ENCODE measurements around the gene GZMM. TPM values are rescaled to one million over a fixed set of nuclear protein-coding genes. Genes with fewer than 3 reads are reported as not detected.

GZMM gene
- total and polyA plus RNA-seq, 2 of the 13 experiments (the other 11 are each of a cell fraction or from before 2014, with no cell fraction given) = 0.07 TPM; not detected in 1

- TF ChIP-seq DZIP1 (CRISPR knock-in tag; IDR thresholded peaks at IDR 0.05) (no peak), ZFAT (CRISPR knock-in tag; conservative IDR thresholded peaks at IDR 0.05) (peak; percentile 21; the same call in 1 of the 2 replicates), RELA (CRISPR knock-in tag; IDR thresholded peaks at IDR 0.05) (no peak), ZNF33B (CRISPR knock-in tag; IDR thresholded peaks at IDR 0.05) (0 out of 2 replicates have a peak, but pooled peaks have one; percentile 64), KDM5A (IDR thresholded peaks at IDR 0.05; ENCODE audit: borderline replicate concordance, low read length) (peak; percentile 53; the same call in 1 of the 2 replicates), ZNF256 (CRISPR knock-in tag; conservative IDR thresholded peaks at IDR 0.05) (0 out of 2 replicates have a peak, but pooled peaks have one; percentile 65), MZF1 (CRISPR knock-in tag; IDR thresholded peaks at IDR 0.05; ENCODE audit: borderline replicate concordance) (no peak), FOSL1 (CRISPR knock-in tag; IDR thresholded peaks at IDR 0.05; ENCODE audit: borderline replicate concordance) (no peak), ATAD3A (CRISPR knock-in tag; IDR thresholded peaks at IDR 0.05) (no peak), NKX3-1 (CRISPR knock-in tag; IDR thresholded peaks at IDR 0.05) (peak; percentile 65; the same call in 1 of the 2 replicates), RERE (CRISPR knock-in tag; IDR thresholded peaks at IDR 0.05; ENCODE audit: low read depth) (no peak), ZNF362 (CRISPR knock-in tag; IDR thresholded peaks at IDR 0.05; ENCODE audit: borderline replicate concordance) (no peak), ZNF33A (CRISPR knock-in tag; IDR thresholded peaks at IDR 0.05; ENCODE audit: borderline replicate concordance) (no peak), TAF1 (CRISPR knock-in tag; IDR thresholded peaks at IDR 0.05) (peak; percentile 38; the same call in 1 of the 2 replicates), TRIM24 (CRISPR knock-in tag; IDR thresholded peaks at IDR 0.05) (no peak), CAMTA2 (CRISPR knock-in tag; IDR thresholded peaks at IDR 0.05; ENCODE audit: borderline replicate concordance) (no peak)
Measured at GRCh38 chr19:532561-533363, 11.1 kb upstream of the GZMM start (continued).

All from HepG2 (cell line).